Bronchial epithelial cell (primary cell): ENCODE results near the gene WFIKKN2. TPM values are rescaled to one million over a fixed set of nuclear protein-coding genes. Genes with fewer than 3 reads are reported as not detected.
"Not testable (repeated sequence)": the region's sequence is repeated elsewhere in the genome, so short reads cannot be mapped to it uniquely, and the experiment has no call there.

Source experiments
- DNase-seq: peaks from one replicate; pipeline ENCODE4 v3.0.0-alpha.2; 2010; ENCODE audit warnings: low read depth
- FAIRE-seq: peaks from 2 replicates; lab custom pipeline; 2011; peaks lifted over from hg19 to GRCh38; lab: Jason Lieb, UNC
- H3K27me3 ChIP-seq: 2 replicates; pipeline ENCODE4 v1.5.1; 2011; ENCODE audit warnings: low read length; ENCODE audit not compliant: control insufficient read depth, insufficient read depth
- H3K36me3 ChIP-seq: 2 replicates; pipeline ENCODE4 v1.5.1; 2011; ENCODE audit warnings: low read length; ENCODE audit not compliant: control insufficient read depth, insufficient read depth
- H3K4me3 ChIP-seq: 2 replicates; pipeline ENCODE4 v1.5.1; 2011; ENCODE audit warnings: mild to moderate bottlenecking, low read depth, low read length, control low read depth
- total RNA-seq: library from RNA; depleted of rRNA; stranded (reverse); fragments of >200 nt; gene quantifications from 2 replicates; pipeline ENCODE4 v1.2.1, GENCODE V29; 2014
- TF ChIP-seq, protein P1 (sequence below): IDR thresholded peaks from 2 replicates; pipeline ENCODE4 v1.5.1; 2011; ENCODE audit warnings: mild to moderate bottlenecking, moderate library complexity, low read length, control low read depth, inconsistent platforms; ENCODE audit not compliant: insufficient read depth, severe bottlenecking

Gene WFIKKN2
- total RNA-seq, 1 donor from 2014 or later: not detected

DNA sequence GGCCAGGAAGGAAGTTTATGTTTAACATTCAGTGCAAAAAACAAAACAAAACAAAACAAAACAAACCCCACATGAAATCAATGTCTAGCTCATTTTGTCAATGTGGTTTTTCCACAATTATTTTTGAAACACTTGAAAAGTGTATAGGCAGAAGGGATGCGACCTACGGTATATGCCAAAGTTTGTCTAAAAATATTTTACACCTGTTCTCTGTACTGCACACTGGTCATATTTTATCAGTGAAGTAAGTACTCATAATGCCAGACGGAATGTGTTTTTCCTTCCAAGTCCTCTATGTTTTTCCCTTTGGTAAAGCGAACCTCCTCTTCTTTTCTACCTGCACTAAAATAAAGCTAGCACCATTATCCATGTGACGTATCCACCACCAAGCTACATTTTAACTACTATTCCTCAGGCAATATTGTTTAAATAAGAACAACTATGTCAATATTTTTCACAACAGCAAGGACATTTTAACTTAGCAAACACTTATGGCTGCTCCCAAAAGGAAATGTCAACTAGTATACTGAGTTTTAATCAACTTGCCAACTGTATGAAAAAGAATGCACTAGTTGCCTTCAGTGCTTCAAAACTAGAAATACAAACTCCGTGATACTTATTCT is 20.4 kb downstream of the WFIKKN2 start:
- FAIRE-seq (no peak), DNase-seq (no peak)
- Histone ChIP-seq H3K36me3 (no peaks in the 10 kb centered on the region), H3K4me3 (no peak overlapping the region), H3K27me3 (no peaks in the 10 kb centered on the region)
- TF ChIP-seq, protein P1, sequence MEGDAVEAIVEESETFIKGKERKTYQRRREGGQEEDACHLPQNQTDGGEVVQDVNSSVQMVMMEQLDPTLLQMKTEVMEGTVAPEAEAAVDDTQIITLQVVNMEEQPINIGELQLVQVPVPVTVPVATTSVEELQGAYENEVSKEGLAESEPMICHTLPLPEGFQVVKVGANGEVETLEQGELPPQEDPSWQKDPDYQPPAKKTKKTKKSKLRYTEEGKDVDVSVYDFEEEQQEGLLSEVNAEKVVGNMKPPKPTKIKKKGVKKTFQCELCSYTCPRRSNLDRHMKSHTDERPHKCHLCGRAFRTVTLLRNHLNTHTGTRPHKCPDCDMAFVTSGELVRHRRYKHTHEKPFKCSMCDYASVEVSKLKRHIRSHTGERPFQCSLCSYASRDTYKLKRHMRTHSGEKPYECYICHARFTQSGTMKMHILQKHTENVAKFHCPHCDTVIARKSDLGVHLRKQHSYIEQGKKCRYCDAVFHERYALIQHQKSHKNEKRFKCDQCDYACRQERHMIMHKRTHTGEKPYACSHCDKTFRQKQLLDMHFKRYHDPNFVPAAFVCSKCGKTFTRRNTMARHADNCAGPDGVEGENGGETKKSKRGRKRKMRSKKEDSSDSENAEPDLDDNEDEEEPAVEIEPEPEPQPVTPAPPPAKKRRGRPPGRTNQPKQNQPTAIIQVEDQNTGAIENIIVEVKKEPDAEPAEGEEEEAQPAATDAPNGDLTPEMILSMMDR: no peak

DNA sequence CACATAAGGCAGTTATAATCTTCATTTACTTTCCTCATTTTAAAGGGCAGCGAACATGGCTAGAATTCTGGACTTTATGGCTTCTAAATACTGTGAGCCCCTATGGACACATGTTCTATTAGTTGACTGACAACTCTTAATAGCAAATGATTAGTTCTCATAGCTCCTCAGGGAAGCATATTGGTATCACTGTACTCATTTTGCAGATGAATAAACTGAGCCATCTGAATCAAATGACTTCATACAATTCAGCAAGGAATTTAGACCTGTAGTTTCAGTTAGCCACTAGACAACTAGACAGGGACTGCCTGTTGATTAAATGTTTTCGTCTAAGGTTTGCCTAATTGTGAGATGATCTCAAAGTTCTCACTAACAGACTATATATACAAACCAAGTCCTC is 21.0 kb downstream of the WFIKKN2 start:
- FAIRE-seq (no peak), DNase-seq (no peak)
- TF ChIP-seq, protein P1: no peak
- Histone ChIP-seq H3K4me3 (no peak overlapping the region), H3K36me3 (no peaks in the 10 kb centered on the region), H3K27me3 (no peaks in the 10 kb centered on the region)

DNA sequence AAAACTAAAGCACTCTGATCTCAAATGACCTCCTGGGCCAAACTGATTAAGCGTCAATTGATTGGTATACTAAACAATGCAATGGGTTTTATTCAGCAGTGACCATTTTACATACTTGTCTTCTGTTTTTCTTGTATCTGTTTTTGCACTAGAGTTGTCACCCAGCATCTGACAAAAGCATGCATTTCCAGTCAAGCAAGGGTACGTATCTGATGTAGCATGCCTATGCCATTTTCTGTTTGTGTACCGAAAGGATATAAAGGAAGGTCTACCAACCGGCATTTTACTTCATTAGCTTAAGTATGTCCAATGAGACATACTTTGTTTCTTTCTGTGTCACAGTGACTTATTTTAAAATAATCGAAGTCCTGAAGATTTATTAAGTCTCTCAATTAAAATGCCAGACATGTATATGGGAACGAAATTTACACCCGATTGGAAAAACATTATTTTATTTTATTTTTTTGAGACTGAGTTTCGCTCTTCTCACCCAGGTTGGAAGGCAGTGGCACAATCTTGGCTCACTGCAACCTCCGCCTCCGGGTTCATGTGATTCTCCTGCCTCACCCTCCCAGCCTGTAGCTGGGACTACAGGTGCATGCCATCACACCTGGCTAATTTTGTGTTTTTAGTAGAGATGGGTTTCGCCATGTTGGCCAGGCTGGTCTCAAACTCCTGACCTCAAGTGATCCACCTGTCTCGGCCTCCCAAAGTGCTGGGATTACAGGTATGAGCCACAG is 23.3 kb downstream of the WFIKKN2 start:
- Histone ChIP-seq H3K4me3 (no peak overlapping the region), H3K36me3 (peaks cover 6% of the 10 kb centered on the region), H3K27me3 (no peaks in the 10 kb centered on the region)
- FAIRE-seq: no peak
- TF ChIP-seq, protein P1: no peak
- no peak for DNase-seq

DNA sequence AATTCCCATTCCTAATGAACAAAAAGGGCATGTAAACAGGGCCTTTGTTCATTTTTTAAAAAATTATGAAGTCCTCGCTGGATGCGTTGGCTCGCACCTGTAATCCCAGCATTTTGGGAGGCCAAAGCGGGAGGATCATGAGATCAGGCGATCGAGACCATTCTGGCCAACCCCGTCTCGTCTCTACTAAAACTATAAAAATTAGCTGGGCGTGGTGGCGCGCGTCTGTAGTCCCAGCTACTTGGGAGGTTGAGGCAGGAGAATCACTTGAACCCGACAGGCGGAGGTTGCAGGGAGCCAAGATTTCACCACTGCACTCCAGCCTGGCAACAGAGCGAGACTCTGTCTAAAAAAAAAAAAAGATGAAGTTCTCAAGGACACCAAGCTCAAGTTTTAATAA is 24.3 kb downstream of the WFIKKN2 start:
- H3K36me3 ChIP-seq, H3K4me3 ChIP-seq, DNase-seq, H3K27me3 ChIP-seq, FAIRE-seq: not testable (repeated sequence)

DNA sequence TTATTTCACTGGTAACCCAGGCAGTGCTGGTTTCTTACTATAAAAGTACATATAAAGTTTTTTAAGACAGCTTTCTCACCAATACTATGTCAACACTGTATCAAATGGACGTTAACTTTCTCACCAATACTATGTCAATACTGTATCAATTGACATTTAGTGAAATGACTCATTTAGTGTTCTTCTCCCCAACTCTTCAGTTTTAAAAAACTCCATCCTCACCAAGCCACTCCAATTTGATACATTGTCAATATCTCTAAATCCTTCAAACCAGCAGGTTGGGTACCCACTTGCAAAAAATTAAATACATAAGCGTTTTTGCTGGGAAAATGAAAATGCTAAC is 25.9 kb downstream of the WFIKKN2 start:
- FAIRE-seq: no peak
- TF ChIP-seq, protein P1: no peak
- DNase-seq: no peak
- Histone ChIP-seq H3K4me3 (no peak overlapping the region), H3K36me3 (peaks cover 6% of the 10 kb centered on the region), H3K27me3 (no peaks in the 10 kb centered on the region)

DNA sequence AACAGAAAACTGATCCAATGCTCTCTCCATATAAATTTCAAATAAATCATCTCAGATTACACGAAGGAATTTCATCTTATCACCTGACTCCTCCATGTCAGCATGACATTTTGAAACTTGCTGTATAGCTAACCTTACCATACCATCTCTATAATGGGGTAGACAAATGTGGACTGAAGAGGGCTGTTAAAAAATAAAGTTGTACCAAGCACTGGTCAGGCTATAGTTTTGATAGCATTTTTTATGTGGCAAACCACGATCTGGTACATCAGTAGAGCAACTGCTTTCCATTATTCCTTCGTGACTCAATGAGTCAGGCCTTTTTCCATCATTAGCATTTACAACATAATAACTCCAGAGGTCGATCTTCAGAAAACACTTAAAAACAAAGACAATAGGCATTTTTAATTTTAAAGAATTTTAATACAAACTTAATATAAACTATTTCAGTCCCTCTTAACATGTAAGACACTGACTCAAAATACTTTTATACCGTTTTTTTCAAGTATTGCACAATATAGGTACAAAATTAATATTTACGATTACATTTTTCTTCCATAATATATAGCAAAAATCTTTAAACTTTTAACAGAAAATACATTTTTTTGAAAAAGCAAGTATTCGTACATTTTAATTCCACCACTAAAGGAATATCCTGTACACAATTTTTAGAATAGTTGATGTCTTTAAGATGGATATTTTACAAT is 26.6 kb downstream of the WFIKKN2 start:
- H3K36me3 ChIP-seq: peaks cover 6% of the 10 kb centered on the region
- TF ChIP-seq, protein P1: no peak
- no peak overlapping the region for H3K4me3 ChIP-seq
- no peak for DNase-seq
- H3K27me3 ChIP-seq: no peaks in the 10 kb centered on the region
- FAIRE-seq: no peak
